Endothelial cell of umbilical vein (primary cell): ENCODE measurements around the gene CABP2.

Source experiments
- CTCF ChIP-seq, 2 donors: IDR thresholded peaks; 1 replicate in 1 of 2; 2 replicates in 1 of 2; pipeline ENCODE4 v1.5.1; 2011; ENCODE audit warnings: low read length in 2 of 2, mild to moderate bottlenecking in 2 of 2, moderate library complexity in 2 of 2, control low read depth in 1 of 2, inconsistent platforms in 1 of 2, low read depth in 1 of 2; ENCODE audit not compliant: insufficient read depth in 1 of 2; ENCODE audit errors: extremely low read depth in 1 of 2
- EZH2 ChIP-seq: IDR thresholded peaks from 2 replicates; pipeline ENCODE4 v1.6.1; 2012; ENCODE audit warnings: borderline replicate concordance, low read depth, mild to moderate bottlenecking, moderate library complexity, low read length, inconsistent platforms; ENCODE audit not compliant: severe bottlenecking
- POLR2A ChIP-seq: IDR thresholded peaks from 2 replicates; pipeline ENCODE4 v1.6.1; 2012; ENCODE audit warnings: low read depth, mild to moderate bottlenecking, control low read depth, low read length

- TF ChIP-seq POLR2A (no peak), EZH2 (no peak), CTCF (IDR thresholded peaks at IDR 0.05; ENCODE audit: extremely low read depth in 1 of 2, insufficient read depth in 1 of 2, low read depth in 1 of 2, low read length in 2 of 2) (no peak)
Measured at GRCh38 chr11:67502328-67502979, 20.8 kb downstream of the CABP2 start.
